ENCODE data around the gene CFAP141.

DNA sequence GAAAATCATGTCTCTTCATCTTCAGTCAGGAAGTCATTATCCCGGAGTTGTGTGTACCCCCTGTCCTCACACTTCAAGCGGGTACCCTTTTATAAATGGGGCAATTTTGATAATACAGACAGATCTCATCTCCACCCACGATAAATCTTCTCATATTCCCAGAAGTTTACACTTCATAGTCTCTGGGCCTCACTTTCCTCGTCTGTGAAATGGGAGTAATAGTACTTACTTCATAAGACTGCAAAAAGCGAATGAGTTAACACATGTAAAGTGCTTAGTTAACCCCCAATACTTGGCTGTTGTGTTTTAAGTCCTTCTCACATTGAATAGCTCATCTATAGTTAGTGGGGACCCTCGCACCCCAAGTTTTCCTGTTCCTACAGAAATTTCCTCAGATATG lies 52.1 kb downstream of the CFAP141 start:
- TF ChIP-seq CTCF (IDR thresholded peaks at IDR 0.05) (no peak), POLR2A (IDR thresholded peaks at IDR 0.05) (no peak), POLR2AphosphoS5 (IDR thresholded peaks at IDR 0.05) (no peak), EP300 (IDR thresholded peaks at IDR 0.05; ENCODE audit: low read depth) (no peak)
